SK-N-SH treated with all-trans-retinoic acid at 6 μM for 48 hours (cell line): ENCODE data around the gene SLC22A14.

Source experiments
- ARNTL ChIP-seq: fragments of 450-650 bp; formaldehyde crosslinking; IDR thresholded peaks from 2 replicates; pipeline ENCODE4 v1.5.0; 2020; ENCODE audit warnings: low read depth, mild to moderate bottlenecking, moderate library complexity, borderline replicate concordance
- CSDC2 ChIP-seq: fragments of 250-450 bp; sonication (Bioruptor Pico); IDR thresholded peaks from 2 replicates; pipeline ENCODE4 v1.5.0; 2020; ENCODE audit warnings: mild to moderate bottlenecking, moderate library complexity
- ESRRG ChIP-seq: fragments of 250-450 bp; sonication (Bioruptor Pico); IDR thresholded peaks from 2 replicates; pipeline ENCODE4 v1.6.1; 2021; ENCODE audit warnings: mild to moderate bottlenecking
- RARB ChIP-seq: fragments of 250-450 bp; sonication (Bioruptor Pico); IDR thresholded peaks from 2 replicates; pipeline ENCODE4 v1.8.0; 2021; ENCODE audit warnings: mild to moderate bottlenecking, moderate library complexity
- TOX ChIP-seq: fragments of 250-450 bp; sonication (Bioruptor Pico); IDR thresholded peaks from 2 replicates; pipeline ENCODE4 v1.8.0; 2021; ENCODE audit warnings: mild to moderate bottlenecking, moderate library complexity, borderline replicate concordance
- ZFP3 ChIP-seq: fragments of 250-450 bp; sonication (Bioruptor Pico); IDR thresholded peaks from 2 replicates; pipeline ENCODE4 v1.5.0; 2020; ENCODE audit warnings: mild to moderate bottlenecking, moderate library complexity
- ZFP30 ChIP-seq: fragments of 450-650 bp; formaldehyde crosslinking; IDR thresholded peaks from 2 replicates; pipeline ENCODE4 v1.5.0; 2022; ENCODE audit warnings: mild to moderate bottlenecking, moderate library complexity
- ZNF70 ChIP-seq: fragments of 450-650 bp; formaldehyde crosslinking; IDR thresholded peaks from 2 replicates; pipeline ENCODE4 v1.5.0; 2020; ENCODE audit warnings: mild to moderate bottlenecking, moderate library complexity
- ZNF8 ChIP-seq: fragments of 450-650 bp; formaldehyde crosslinking; IDR thresholded peaks from 2 replicates; pipeline ENCODE4 v1.5.0; 2020; ENCODE audit warnings: mild to moderate bottlenecking, moderate library complexity
- TF ChIP-seq, protein P1 (sequence below): fragments of 250-450 bp; sonication (Bioruptor Pico); IDR thresholded peaks from 2 replicates; pipeline ENCODE4 v1.8.0; 2020; ENCODE audit warnings: mild to moderate bottlenecking, moderate library complexity, borderline replicate concordance

DNA sequence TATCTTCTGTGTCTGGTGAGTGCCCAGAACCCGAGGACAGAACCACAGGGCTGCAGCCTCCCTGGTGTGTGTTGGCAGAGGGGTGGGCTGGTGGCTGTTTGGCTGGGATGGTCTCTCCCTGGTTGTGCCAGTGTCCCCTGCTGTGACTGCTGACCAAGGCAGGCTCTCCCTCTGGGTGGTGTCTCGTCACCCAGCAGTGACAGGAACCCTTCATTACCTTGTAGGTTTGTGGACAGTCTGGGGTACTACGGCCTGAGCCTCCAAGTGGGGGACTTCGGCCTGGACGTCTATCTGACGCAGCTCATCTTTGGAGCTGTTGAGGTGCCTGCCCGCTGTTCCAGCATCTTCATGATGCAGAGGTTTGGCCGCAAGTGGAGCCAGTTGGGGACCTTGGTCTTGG lies 6.4 kb upstream of the SLC22A14 start:
- TF ChIP-seq ZNF8 (CRISPR knock-in tag) (no peak), ZFP30 (CRISPR knock-in tag) (no peak), ZFP3 (CRISPR knock-in tag) (no peak), ARNTL (CRISPR knock-in tag) (no peak), RARB (CRISPR knock-in tag) (no peak), CSDC2 (no peak), ESRRG (CRISPR knock-in tag) (no peak), TOX (CRISPR knock-in tag) (no peak), ZNF70 (CRISPR knock-in tag) (no peak)
- TF ChIP-seq, protein P1, sequence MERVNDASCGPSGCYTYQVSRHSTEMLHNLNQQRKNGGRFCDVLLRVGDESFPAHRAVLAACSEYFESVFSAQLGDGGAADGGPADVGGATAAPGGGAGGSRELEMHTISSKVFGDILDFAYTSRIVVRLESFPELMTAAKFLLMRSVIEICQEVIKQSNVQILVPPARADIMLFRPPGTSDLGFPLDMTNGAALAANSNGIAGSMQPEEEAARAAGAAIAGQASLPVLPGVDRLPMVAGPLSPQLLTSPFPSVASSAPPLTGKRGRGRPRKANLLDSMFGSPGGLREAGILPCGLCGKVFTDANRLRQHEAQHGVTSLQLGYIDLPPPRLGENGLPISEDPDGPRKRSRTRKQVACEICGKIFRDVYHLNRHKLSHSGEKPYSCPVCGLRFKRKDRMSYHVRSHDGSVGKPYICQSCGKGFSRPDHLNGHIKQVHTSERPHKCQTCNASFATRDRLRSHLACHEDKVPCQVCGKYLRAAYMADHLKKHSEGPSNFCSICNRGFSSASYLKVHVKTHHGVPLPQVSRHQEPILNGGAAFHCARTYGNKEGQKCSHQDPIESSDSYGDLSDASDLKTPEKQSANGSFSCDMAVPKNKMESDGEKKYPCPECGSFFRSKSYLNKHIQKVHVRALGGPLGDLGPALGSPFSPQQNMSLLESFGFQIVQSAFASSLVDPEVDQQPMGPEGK (CRISPR knock-in tag): no peak
